Activated naive CD8-positive, alpha-beta T cell treated with anti-CD3 and anti-CD28 coated beads, Interleukin-2, amount 50 U/mL, for 16 hours (primary cell): ENCODE results near the gene MTA3.
"Not testable (repeated sequence)": the region's sequence is repeated elsewhere in the genome, so short reads cannot be mapped to it uniquely, and the experiment has no call there.

Experiments used
- DNase-seq: peaks from one replicate; pipeline ENCODE4 v3.0.0-alpha.2; 2020; ENCODE audit warnings: low read depth, low spot score

The MTA3 gene

DNA sequence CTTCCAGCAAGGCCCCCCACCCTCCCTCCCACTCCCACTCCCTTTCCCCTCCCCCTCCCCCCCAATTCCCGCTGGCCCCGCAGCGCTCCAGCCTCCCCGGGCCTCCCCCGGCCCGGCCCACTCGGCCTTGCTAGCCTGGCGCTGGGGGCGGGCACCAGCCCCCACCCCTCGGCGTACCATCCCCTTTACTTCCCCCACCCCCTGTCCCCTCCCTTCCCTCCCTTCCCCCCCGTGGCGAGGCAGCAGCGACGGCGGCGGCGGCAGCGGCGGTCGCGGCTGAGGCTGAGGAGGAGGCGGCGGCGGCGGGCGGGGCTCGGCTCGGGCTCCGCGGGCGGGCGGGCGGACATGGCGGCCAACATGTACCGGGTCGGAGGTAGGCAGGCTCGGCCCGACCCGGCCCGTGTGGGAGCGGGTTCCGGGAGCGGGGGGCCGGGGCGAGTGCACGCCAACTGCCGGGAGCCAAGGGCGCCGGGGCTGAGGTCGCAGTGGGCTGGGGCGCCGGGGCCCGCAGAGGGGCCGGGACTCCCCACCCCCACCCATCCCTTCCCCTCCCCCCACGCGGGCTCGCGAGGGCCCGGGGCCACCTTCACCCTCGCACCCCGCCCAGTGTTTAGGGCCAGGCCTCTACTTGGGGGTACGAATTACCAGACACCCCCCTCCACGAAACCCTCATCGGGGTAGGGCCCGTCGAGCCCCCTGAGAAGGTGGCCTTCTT lies at the start of gene MTA3:
Gene MTA3 (plus strand): TSS at position 232 of the 715 bp plus-strand sequence. CDS start 114 bp downstream, at position 346.
- peak; percentile 19 for DNase-seq

DNA sequence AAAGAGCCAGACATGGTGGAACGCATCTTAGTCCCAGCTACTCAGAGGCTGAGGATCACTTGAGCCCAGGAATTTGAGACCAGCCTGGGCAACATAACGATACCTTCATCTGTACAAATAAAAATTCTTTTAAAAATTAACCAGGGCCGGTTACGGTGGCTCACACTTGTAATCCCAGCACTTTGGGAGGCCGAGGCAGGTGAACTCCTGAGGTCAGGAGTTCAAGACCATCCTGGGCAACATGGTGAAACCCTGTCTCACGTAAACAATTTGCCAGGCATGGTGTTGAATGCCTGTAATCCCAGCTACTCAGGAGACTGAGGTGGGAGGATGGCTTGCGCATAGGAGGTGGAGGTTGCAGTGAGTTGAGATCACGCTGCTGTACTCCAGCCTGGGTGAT lies 48.8 kb upstream of the MTA3 start:
- no peak for DNase-seq

DNA sequence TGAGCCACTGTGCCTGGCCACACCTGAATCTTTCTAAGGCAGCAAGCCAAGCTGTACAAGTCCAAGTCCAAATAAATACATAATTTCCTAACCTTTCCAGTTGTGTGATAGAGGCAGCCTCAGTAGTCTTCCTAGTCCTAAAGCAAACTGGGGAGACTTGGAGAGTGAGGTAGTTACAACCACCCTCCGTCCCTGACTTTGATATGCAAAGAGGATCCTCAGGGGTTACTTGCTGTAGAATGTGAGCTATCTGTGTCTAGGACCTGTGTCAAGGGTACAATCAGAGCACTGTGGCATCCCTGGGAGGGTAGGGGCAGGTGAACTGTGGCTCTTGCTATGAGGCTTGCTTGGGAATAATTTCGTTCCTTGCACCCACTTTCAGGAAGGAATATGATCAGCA lies 46.4 kb upstream of the MTA3 start:
- DNase-seq = no peak

DNA sequence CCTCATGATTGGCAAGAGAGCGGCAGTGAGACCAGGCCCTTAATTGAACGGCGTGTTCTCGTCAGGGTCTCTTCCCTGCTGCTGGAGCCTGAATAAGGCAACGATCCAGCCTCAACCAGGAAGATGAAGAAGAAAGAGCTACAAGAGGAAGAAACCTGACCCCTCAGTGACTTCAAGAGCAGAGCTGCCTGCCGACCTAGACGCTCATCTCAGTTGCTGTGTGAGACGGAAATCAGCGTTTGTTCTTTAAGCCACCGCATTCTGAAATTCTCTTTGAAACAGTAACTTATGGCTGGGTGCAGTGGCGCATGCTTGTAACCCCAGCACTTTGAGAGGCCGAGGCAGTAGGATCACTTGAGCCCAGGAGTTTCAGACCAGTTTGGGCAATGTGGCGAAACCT lies 45.1 kb upstream of the MTA3 start:
- no peak for DNase-seq

DNA sequence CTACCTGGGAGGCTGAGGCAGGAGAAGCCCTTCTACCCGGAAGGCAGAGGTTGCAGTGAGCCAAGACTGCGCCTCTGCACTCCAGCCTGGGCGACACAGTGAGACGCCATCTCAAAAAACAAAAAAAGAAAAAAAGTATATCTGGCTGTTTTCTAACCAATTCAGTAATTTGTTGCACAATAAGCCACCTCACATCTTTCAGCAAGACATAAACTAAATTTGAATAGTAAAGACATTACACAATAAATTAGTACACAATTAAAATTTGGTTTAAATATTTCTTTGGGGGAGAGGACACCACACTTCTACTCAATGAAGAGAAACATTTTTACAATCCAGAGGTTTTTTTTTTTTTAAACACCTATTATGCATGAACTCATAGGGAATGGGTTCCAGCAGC lies 36.0 kb upstream of the MTA3 start:
- DNase-seq = no peak

DNA sequence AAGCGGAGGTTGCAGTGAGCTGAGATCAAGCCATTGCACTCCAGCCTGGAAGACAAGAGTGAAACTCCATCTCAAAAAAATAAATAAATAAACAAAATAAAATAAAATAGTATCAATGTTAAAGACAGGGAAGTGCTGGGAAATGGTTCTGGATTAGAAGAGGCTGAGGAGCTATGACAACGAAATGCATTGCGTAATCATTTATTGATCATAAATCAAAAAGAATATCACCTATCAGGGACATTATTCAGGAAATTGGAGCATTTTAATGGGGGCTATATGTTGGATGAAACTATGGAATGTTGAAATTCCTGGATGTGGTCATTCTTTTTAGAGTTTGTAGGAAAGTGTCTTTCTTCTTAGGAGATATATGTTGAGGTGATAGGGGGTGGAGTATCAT lies 30.9 kb upstream of the MTA3 start:
- DNase-seq = no peak

DNA sequence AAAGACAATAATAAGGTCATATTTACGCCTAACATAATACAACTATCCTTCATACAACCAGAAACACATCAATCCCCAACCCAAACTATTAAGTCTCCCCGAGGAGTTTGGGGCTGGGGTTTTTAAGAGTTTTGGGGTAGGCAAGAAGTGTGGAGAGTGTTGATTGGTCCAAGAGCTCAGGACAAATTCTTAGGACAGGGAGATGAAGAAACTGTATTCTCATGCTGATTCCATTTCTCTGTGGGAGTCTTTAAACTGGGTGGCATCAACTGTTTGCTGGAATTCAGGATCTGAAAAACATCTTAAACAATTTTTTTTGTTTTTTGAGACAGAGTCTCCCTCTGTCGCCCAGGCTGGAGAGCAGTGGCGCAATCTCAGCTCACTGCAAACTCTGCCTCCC lies 25.6 kb upstream of the MTA3 start:
- DNase-seq = no peak

DNA sequence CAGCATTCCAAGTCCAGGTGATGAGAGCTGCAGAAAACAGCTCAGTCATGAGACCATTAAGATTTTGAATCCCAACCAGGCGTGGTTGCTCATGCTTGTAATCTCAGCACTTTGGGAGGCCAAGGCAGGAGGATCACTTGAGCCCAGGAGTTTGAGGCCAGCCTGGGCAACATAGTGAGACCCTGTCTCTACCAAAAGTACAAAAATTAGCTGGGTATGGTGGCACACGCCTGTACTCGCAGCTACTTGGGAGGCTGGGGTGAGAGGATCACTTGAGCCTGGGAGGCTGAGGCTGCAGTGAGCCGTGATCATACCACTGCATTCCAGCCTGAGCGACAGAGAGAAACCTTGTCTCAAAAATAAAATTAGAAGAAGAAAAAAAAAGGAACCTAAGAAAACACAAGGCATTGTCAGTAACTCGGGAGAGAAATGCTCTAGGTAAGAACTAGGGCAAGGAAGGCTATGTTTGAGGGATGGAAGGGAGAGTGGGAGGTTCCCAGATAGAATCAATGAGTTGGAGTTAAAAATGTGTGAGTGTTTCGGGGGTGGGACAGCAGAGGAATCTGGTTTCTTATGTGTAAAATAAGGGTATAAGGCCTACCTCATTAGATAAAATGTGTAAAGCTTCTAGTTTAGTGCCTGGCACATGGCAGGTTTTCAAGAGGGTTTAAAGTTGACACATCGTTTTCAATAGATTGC lies 23.3 kb upstream of the MTA3 start:
- no peak for DNase-seq

DNA sequence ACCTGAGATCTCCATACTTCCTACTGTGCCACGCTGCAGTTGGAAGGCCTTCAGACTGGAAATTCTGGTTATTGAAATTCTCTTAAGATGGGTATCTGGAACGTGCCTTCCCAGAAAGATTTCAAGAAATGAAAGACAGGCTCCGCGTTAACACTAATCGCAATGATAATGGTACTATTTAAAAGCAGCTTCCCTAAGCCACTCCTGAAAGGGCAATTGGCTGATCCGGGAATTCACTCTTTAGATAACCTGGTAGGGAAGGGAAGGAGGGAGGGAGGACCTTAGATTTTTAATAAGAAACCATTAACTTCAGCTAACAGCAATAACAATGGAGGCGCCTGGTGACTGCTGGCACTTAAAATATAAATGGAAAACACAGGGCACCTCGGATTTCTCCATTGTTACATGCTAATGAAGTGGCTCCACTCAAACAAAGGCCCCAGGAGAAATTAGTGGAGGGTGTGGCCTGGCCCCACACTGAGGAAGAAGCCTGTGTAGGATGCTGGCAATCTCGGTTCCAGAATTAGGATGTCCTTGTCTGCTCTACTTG lies 22.5 kb upstream of the MTA3 start:
- no peak for DNase-seq

DNA sequence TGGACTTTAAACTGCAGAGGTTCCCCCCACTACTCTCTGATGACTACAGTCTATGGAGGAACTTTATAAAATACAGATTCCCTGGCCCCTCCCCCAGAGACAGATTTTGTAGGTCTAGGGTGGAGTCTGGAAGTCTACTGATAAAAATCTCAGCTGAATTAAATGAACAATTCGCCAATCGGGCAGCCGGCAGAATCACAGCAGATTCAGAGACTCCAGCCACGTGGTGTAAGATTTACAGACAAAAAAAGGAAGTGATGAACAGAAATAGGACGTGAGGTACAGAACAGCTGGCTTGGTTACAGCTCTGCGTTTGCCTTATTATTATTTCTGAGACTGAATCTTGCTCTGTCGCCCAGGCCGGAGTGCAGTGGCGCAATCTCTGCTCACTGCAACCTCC lies 21.4 kb upstream of the MTA3 start:
- DNase-seq = no peak

DNA sequence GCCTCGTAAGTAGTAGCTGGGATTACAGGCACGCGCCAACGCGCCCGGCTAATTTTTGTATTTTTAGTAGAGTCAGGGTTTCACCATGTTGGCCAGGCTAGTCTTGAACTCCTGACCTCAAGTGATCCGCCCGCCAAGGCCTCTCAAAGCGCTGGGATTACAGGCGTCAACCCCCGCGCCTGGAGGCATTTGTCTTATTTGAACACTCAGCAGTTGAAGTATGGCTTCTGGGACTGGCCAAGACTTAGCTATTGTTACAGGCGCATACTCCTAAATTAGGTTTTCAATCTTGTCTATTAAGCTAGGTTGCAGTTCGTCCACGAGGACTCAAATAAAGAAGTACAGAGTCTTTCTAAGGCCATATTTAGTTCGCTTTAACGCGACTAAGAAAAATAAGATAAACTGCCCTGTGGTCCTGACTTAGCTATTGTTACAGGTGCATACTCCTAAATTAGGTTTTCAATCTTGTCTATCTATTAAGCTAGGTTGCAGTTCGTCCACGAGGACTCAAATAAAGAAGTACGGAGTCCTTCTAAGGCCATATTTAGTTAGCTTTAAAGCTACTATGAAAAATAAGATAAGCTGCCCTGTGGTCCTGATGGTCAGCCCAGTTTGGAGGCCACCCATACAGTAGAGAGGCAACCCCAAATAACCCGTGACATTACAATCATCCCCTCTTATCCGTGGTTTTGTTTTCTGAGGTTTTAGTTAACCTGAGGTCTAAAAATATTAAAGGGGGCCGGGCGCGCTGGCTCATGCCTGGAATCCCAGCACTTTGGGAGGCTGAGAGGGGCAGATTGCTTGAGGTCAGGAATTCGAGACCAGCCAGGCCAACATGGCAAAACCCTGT lies 20.8 kb upstream of the MTA3 start:
- DNase-seq = no peak

DNA sequence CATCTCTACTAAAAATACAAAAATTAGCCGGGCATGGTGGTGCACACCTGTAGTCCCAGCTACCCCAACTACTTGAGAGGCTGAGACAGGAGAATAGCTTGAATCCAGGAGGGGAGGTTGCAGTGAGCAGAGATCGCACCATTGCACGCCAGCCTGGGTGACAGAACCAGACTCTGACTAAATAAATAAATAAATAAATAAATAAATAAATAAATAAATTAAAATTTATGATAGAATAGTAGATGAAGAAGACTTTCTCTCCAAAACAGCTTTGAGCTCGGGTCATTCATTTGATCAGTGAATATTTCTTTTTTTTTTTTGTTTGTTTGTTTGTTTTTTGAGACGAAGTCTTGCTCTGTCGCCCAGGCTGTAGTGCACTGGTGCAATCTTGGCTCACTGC lies 17.6 kb upstream of the MTA3 start:
- no peak for DNase-seq

DNA sequence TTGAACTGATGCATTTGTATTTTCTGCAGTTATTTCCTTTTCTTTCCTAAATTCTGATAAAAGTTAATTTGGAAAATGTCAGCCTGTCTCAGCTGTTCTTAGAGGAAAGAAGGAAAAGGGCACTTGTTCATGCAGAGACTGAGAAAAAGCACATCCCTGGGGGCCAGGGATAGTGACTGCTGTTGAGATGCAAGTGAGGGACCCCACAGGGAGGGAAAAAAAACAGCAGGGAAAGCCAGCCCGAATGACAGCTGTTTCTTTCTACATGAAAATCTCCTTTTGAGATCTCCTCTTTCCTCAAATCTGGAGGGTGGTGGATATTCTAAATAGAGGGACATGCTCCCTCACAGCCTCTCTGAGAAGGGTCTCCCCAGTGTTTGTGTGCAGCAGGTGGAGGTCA lies 14.0 kb upstream of the MTA3 start:
- no peak for DNase-seq

DNA sequence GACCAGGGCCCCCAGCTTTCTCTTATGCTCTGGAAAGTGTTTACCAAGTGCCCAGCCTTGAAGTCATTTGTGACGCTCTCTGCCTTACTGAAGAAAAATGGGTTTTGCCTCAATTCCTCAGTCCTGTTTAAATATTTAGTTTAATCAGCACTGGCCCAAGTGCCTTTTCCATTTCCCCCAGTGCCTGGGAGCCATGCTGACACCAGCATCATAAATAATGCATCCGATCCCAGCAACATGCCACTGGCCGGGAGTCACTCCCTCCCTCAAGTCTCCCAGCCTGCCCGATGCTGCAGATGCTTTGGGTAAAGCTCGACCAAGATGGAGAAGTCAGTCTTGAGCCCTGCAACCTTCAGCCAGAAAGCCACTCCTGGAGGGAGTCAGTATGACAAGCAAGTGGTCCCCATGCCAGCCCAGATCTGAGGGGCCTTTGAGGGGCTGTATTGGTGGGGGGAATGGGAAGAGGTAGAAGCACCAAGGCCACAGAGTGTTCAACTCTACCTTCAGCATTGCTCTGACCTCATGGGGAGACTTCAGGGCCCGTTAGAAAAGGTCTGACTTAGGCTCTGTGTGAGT lies 12.0 kb upstream of the MTA3 start:
- no peak for DNase-seq

DNA sequence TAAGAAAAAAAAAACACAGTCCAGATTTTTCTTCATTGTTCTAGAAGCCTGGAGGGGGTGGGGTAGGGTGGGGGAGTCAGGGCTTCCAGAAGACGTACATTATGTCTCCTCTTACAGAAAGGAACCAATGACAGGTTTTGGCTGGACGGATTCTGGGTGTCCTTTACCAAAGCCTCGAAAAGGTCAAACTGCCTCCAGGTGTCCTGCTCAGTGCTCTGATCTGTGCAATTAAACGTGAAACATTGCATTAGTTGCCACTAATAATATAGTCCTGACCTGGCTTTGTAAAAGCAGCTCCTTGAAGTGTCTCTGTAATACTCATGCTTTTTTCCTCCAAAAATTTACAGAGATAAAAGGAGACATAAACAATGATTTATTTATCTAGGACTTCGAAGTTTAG lies 11.1 kb upstream of the MTA3 start:
- DNase-seq = no peak

DNA sequence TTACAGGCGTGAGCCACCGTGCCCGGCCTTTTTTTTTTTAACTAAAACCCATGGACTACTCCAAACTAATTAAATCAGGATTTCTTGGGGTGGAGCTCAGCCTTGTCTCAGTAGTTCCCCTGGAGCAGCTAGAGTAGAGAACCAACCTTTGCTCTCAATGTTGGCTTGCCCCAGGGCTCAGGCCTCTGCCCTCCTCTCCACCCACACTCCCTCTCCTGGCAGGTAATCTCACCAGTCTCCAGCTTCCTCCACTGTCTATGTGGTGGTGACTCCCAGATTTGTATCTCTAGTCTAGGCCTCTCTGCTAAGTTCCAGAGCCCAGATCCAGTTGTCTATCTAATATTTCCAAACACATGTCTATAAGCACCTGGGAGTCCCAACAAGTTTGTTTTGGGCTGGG lies 9.6 kb upstream of the MTA3 start:
- DNase-seq = no peak

DNA sequence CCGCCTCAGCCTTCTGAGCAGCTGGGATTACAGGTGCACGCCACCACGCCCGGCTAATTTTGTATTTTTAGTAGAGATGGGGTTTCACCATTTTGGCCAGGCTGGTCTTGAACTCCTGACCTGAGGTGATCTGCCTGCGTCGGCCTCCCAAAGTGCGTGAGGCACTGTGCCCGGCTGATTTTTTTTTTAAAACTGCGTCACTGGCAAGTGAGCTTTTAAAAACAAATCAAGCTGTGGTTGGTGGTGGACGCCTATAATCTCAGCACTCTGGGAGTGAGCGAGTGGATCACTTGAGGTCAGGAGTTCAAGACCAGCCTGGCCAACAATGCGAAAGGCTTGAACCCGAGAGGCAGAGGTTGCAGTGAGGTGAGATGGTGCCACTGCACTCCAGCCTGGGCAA lies 8.3 kb upstream of the MTA3 start:
- DNase-seq = not testable (repeated sequence)

DNA sequence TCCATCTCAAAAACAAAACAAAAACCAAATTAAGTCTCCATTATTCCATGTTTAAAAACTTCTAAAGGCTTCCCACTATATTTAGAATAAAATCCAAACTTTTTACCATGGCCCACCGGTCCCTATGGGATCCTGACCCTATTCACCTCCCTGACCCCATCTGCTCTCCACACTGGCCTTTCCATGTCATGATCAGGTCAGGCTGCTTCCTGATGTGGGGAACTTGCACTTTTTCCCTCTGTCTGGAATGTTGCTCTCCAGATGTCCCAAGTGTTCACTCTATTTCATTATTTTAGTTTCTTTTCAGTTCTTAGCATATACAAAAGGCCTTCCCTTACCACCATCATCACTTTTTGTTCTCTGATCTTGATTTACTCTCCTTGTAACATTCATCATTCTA lies 7.5 kb upstream of the MTA3 start:
- DNase-seq = no peak

DNA sequence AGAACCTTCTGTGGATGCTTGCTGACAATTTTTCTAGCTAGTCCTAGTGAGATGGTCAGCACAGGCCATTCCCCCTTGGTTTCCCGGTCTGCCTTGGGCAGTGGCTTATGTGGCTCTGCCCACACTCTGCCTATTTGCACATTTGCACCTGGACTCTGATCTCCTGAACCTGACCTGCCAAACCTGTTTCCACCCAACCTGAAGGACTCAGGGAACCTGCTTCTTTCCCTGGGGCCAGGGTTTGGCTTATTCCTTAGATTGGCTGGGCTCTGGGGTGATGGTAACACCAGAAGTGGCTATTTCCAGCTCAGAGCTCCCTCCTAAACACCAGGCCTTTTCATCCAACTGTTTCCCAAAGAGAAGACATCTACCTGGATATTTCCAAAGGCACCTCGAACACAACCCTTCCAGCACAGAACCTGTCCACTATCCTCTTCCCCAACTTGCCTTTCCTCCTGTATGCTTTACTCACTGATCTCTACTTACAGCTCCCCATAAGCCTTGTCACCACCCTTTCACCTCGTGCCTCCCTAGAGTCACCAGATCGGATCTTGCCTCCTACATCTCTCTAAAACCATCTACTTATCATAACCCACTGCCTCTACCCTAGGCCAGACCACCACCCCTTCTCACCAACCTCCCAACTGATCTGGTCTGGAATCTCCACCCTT lies 5.8 kb upstream of the MTA3 start:
- DNase-seq = no peak

DNA sequence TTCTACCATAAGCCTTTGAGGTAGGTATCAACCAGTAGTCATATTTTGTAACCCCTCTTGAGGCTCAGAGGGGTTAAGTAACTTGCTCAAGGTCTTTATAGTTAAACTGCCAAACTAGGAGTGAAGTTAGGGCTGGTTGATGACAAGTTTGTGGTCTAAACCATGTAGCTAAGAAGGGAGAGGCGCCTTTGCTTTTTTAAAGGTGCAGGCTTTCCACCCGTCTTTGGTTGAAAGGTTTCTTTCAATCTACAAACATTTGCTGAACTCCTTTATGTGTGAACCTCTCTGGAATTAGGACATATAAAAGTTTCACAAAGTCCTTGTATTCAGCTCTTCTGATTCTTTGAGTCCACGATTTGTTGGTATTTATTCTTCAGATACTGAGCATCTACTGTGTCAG lies 2.4 kb upstream of the MTA3 start:
- no peak for DNase-seq

DNA sequence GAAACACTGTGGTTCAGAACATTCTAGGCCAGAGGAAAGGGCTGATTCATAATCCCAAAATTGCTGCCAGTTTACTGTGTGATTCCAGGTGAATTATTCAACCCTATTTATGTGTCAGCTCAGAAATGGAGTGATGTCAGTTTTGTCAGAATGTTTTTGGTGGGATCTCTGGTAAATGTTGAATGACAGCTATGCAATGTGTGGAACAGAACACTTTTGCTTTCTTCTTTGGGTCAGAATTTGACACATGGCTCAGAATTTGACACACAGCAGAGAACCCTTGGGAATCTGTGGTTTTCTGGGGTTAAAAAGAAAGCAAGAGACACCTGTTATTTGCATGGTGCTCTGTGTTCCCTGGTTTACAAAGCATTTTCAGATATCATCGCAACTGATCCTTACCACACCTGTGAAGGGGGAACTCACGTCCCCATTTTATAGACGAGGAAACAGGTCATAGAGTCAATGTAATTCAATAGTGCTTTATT lies 1.6 kb upstream of the MTA3 start:
- DNase-seq = no peak
